ENCODE results near the gene DLK1.

The DLK1 gene

GRCh38 chr14:100714258-100714892 lies 12.3 kb upstream of the DLK1 start:
- DNase-seq (ENCODE audit: low read depth in 2 of 2): no peak

GRCh38 chr14:100715332-100715731 lies 11.4 kb upstream of the DLK1 start:
- DNase-seq (ENCODE audit: low read depth in 2 of 2): no peak

- DNase-seq (ENCODE audit: low read depth in 2 of 2): no peak
Observed at GRCh38 chr14:100715803-100716202, 10.9 kb upstream of the DLK1 start.

- DNase-seq (ENCODE audit: low read depth in 2 of 2): no peak
Observed at GRCh38 chr14:100717386-100717785, 9.3 kb upstream of the DLK1 start.

GRCh38 chr14:100719976-100720520 lies 6.6 kb upstream of the DLK1 start:
- DNase-seq (ENCODE audit: low read depth in 2 of 2): no peak

- no peak for DNase-seq (ENCODE audit: low read depth in 2 of 2)
Observed at GRCh38 chr14:100721568-100721967, 5.1 kb upstream of the DLK1 start.

- DNase-seq (ENCODE audit: low read depth in 2 of 2): no peak
Observed at GRCh38 chr14:100722367-100722766, 4.3 kb upstream of the DLK1 start.

GRCh38 chr14:100723135-100723829 lies 3.4 kb upstream of the DLK1 start:
- no peak for DNase-seq (ENCODE audit: low read depth in 2 of 2)

GRCh38 chr14:100723830-100724437 lies 2.8 kb upstream of the DLK1 start:
- no peak for DNase-seq (ENCODE audit: low read depth in 2 of 2)

- DNase-seq (ENCODE audit: low read depth in 2 of 2): no peak
Observed at GRCh38 chr14:100724536-100724935, 2.2 kb upstream of the DLK1 start.

GRCh38 chr14:100725587-100726387 lies 905 bp upstream of the DLK1 start:
- no peak for DNase-seq (ENCODE audit: low read depth in 2 of 2)

GRCh38 chr14:100727086-100727872 lies 587 bp downstream of the DLK1 start:
- DNase-seq (ENCODE audit: low read depth in 2 of 2): no peak

- DNase-seq (ENCODE audit: low read depth in 2 of 2): no peak
Observed at GRCh38 chr14:100727873-100728240, 1.2 kb downstream of the DLK1 start.

- no peak for DNase-seq (ENCODE audit: low read depth in 2 of 2)
Observed at GRCh38 chr14:100728962-100729361, 2.3 kb downstream of the DLK1 start.

- no peak for DNase-seq (ENCODE audit: low read depth in 2 of 2)
Observed at GRCh38 chr14:100729982-100730381, 3.3 kb downstream of the DLK1 start.

GRCh38 chr14:100730581-100730980 lies 3.9 kb downstream of the DLK1 start:
- no peak for DNase-seq (ENCODE audit: low read depth in 2 of 2)

GRCh38 chr14:100731011-100731670 lies 4.4 kb downstream of the DLK1 start:
- DNase-seq (ENCODE audit: low read depth in 2 of 2): no peak

- no peak for DNase-seq (ENCODE audit: low read depth in 2 of 2)
Observed at GRCh38 chr14:100731846-100732765, 5.4 kb downstream of the DLK1 start.

GRCh38 chr14:100732766-100733100 lies 6.0 kb downstream of the DLK1 start:
- no peak for DNase-seq (ENCODE audit: low read depth in 2 of 2)

Measured in fibroblast of skin of left quadriceps (primary cell).